CD4-positive, alpha-beta T cell treated with Interleukin-1 beta for 1 hour (primary cell): ENCODE data around the gene GAB3.

Source experiments
- DNase-seq, 2 donors: peaks; one replicate each; pipeline ENCODE4 v3.0.0-alpha.2; 2020 to 2022

GAB3 gene

GRCh38 chrX:154749856-154750255, 1.0 kb downstream of the GAB3 start:
- DNase-seq: no peak

GRCh38 chrX:154748712-154749339, 2.1 kb downstream of the GAB3 start:
- DNase-seq: peak; percentile 58 to 82

GRCh38 chrX:154742613-154743012, 8.3 kb downstream of the GAB3 start:
- DNase-seq: no peak

DNA sequence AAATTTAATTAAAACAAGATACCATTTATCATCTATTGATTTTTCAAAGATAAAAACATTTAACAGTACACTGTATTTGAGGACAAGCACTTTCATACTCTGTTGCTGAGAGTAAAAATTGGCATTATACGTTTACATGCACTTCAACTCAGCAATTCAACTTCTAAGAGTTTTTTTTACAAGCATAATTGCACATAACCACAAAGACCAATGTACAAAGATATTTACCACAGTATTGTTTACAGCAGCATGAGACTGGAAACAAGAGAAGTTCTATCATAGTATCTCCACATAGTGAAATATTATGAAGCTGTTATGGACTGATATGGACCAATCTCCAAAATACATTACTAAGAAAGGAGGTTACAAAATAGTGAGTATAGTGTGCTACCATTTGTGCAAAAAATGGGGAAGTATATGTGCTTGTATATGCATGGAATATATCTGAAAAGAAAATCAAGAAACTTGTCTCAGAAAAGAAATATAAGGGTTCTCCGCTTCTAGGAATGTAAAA, 10.9 kb downstream of the GAB3 start:
- no peak for DNase-seq

DNA sequence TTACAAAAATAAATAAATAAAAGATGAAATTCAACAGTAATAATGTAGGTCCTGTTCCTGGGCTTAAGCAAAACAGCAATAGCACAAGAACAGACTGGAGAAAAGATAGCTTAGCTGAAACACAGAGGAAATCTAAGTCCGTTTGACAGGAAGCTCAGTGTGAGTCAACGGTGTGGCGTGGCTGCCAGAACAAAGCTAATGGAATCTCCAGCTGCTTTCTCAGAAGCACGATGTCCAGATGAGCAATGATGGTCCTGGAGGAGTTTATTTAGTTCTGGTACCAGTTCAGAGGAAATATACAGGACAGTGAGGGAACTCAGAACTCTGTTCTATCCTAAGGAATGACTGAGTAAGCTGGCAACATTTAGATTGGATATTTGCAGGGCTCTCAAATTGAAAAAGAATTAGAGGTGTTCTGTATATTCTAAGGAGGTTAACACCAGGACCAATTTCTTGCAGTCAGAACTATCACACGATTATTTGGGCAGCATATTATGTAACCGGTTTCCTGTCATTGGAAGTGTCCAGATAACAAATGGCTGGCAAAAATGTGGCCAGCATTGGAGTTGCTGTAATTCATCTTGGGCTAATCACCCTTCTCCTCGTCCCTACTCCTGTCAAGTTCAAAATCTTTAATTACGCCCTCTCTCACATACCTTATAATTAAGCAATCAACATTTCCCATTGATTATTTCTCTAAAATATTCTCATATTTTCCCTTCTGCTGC, 12.7 kb downstream of the GAB3 start:
- peak in 1 of 2 donors; percentile 31 for DNase-seq

GRCh38 chrX:154737136-154737535, 13.7 kb downstream of the GAB3 start:
- DNase-seq: no peak

DNA sequence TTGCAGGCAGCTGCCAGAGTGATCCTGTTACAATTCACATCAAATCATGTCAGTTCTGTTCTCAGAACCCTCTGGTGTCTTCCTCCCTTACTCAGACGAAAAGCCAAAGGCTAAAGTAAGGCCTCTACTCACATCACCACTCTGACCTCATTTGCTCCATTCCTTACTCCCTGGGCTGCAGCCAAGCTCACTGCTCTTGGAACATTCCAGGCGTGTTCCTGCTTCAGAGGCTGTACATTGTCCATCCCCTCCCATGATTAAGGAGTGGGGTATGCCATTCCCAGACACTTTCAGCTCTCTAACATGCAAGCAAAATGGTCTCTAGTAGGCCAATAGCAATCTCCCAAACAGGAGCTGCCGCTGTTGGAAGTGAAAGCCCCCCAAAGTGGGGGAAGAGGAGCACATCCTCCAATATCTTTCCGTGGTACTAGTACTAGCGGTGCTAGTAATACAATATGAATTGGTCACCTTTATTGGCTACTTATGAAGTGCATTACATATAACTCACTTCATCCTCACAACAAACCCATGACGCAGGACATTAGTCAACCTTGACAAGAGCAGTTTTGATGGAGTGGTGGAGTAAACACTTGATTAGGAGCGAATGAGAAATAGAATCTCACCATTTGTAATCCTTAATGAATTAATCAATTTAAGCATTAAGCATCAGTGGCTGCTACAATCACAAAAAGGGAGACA, 15.0 kb downstream of the GAB3 start:
- DNase-seq: no peak

DNA sequence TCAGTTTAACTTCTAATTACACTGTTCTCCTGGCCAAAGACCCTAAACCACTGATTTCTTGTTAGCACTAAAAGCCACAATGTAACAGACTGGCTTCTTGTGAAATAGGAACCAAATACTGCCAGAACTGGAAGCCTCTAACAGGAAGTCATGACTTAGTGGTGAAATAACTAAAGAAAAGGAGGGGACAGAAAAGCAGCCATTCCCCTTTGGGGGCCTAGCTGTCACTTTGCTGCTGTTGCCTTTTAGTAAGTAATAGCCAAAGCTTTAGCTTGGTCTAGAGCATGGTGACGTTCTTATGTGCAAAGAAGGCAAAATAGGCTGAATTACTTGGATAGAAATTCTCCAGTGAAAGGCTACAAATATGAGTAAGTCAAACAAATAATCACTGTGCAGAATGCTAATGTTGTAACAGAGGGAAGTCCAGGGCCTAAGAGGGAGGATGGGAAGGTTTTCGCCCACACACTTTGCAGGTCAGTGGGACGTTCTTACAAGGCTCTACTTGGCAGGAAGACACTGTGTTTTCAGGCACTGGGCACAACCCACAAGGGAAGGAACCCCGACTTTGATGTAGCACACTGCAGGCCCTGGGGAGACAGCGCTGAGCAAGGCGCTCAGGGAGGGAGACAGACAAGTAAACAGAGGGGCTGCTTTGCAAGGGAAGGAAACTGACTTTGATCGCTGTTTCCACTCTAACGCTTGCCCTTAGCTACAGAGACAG, 16.7 kb downstream of the GAB3 start:
- peak; percentile 42 to 48 for DNase-seq

- no peak for DNase-seq
These were observed 17.8 kb downstream of the GAB3 start for GRCh38 chrX:154733066-154733425.

GRCh38 chrX:154732421-154733065, 18.3 kb downstream of the GAB3 start:
- no peak for DNase-seq

- DNase-seq: peak; percentile 33 to 36
These were observed 19.0 kb downstream of the GAB3 start for GRCh38 chrX:154731881-154732280.

- DNase-seq: peak; percentile 33 to 46
These were observed 19.7 kb downstream of the GAB3 start for GRCh38 chrX:154731184-154731583.

GRCh38 chrX:154730253-154730891, 20.5 kb downstream of the GAB3 start:
- DNase-seq: no peak

DNA sequence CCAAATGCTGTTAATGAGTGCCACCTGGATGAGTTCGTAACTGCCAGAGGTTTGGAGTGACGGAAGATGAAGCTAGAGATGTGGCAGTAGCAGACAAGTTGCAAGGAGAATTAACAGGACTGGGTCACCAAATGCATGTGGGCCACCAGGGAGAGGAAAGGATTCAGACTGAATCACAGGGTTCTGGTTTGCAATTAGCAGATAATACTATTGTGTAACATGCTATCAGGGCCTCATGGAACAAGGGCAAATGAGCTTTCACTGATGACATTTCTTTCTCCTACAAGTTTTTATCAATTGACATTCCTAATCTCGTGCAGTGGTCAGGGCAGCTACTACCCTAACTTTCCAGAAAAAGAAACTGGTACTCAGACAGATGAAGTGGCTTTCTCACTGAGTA, 21.4 kb downstream of the GAB3 start:
- no peak for DNase-seq

DNA sequence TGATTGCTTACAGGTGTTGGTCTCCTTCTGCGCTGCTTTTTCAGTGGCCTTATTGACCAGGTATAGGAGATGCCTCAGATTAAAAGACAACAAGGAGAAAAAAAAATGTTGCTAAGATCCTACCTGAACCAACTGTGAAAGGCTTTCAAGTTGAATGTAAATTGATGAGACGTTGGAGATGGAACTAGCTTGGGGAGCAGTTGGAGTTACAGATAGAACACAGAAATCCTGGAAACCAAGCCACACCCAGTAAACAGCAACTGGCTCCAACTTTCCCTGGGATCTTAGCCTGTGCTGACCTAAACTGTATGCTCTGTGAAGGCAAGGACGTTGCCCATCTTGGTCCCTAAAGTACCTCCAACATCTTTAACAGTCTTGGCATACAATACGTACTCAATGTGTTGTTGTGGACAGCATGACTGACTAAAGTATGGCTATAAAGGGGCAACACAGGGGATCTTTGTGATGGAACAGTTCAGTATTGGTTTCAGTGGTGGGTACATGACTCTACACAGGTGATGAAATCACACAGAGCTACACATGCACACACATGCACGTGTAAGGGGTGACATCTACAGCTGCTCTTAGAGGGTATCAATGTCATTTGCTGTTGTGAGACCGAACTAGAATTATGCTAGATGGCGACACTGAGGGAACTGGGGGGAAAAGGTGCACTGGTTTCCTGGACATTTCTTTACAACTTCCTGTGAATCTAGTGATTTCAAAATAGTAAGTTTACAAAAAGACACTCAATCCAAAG, 22.3 kb downstream of the GAB3 start:
- DNase-seq: no peak

- no peak for DNase-seq
These were observed 23.0 kb downstream of the GAB3 start for GRCh38 chrX:154727871-154728270.

DNA sequence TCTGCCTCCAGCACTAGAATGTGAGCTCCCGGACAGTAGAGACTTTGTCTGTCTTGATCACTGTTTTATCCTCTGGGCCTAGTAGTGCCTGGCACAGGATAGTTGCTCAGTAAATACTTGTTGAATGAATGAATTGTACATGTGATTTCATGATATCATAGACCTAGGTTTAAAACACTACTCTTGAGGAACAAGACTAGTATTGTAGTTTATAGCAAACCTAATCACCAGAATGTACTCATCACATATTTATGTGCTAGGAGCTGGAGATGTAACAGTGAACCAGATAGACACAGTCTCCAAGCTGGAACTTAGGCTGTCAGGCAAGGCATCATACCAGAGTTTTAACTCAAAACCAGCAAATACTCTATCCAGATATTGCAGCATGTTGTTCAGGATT, 23.5 kb downstream of the GAB3 start:
- no peak for DNase-seq

DNA sequence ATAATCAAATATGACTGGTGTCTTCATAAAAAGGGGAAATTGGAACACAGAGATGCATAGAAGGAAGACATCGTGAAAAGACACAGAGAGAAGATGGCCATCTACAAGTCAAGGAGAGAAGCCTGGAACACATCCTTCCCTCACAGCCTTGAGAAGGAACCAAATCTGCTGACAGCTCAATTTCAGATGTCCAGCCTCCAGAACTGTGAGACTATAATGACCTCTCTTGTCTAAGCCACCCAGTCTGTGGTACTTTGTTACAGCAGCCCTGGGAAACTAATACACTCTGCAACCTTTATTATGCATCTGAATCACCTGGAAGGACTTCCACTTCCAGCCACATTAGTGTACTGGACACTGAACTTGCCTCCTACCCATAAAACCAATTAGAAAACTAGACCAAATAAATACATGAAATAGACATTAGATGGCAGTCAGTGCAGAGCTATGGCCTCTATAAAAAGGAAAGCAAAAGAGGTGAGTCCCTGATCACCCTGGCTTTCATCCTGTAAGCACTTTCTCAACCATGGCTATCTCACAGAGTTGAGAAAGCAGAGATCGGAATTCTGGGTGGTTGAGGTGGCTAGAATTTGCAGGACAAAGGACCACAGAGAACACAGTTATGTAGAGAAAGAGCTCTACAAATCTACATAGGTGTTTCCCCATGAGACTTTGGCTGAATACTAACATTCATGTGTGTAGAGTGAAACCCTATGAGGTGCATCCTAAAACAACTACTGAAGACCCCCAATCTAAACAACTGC, 25.7 kb downstream of the GAB3 start:
- peak in 1 of 2 donors; percentile 37 for DNase-seq

GRCh38 chrX:154721155-154721554, 29.7 kb downstream of the GAB3 start:
- no peak for DNase-seq

GRCh38 chrX:154720067-154720466, 30.8 kb downstream of the GAB3 start:
- no peak for DNase-seq
